GM19043 (cell line): ENCODE measurements around the gene ANKRD36C.
"Not testable (repeated sequence)": the region's sequence is repeated elsewhere in the genome, so short reads cannot be mapped to it uniquely, and the experiment has no call there.

Experiments
- ATAC-seq: cut with Tn5 transposase; IDR thresholded peaks from one replicate; pipeline ENCODE4 v1.9.1; 2021; ENCODE audit warnings: low read depth; ENCODE audit not compliant: unreplicated experiment

The ANKRD36C gene

DNA sequence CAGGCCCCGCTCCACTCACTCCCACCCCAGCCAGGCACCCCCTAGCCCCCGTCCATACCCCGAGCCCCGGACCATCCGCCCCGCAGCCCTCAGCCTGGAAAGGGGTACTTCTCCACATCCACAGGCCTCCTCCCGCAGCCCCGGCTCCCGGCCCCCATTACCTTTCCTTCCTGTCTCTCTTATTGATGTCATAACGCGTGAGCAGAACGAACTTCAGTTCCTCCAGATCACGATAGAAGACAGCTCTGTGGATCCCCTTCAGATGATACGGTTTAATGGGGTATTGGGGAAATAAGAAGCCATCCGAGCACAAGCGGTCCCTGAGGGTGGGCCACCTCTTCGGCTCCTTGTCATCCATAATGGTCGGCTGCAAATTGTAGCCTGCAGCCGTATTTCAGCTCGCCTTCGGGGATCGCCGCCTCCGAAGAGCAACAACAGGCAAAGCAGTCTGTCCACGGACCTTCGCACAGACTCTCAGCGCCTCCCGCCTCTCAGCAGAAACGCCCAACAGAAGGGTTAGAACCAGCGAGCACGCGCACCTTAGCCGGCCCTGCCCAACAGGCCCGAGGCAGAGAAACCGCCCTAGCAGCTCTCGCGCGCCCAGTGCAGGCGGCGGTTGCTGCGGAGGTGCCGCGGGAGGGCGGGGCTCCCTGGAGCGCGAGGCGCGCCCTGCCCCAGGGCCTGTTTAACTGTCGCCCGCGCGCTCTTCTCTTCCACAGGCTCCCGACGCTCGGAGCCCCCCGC lies at the start of gene ANKRD36C:
ANKRD36C (minus strand) TSS at position 474 of the 744 bp plus-strand sequence; CDS start at position 358, 116 bp downstream.
- ATAC-seq = peak; percentile 91

DNA sequence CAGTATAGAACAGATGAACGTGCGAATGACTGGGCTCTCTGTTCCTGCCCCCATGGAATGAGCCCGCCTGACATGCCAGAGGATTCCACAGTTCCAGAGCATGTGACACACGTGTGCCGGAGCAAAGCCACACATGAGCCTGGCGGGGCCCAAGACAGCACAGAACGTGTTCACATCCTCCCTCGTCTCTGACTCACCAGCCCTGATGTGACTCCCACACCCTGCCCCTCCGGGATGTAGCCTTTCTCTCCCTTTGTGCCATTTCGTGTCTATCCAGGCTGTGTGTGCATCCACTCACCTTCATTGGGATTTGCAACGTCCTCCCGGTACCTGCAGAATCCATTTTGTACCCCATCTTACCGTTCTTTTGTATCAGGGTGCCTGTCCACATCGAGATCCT lies 43.9 kb upstream of the ANKRD36C start:
- not testable (repeated sequence) for ATAC-seq

DNA sequence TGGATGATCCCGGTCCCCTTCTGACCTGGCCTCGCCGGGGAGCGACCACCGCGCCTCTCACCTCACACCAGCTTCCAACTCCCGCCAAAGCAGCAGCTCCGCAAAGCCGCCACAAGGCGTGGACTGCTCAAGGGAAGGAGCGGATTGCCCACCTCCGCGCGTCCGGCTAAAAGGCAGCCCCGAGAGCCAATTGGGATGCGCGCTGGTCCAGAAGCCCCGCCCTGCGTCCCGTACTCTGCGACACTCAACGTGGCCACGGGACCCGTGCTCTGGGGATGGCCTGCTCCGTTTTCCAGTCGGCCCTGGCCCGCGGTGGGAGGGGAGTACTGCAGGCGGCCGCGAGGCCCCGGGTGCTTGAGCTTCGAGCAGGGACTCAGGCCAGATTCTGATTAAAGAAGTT lies 43.2 kb upstream of the ANKRD36C start, which contains the start of gene GPAT2:
GPAT2 (minus strand) TSS at position 125 of the 400 bp plus-strand sequence. CDS start 2,557 bp downstream, outside the sequence.
- ATAC-seq = not testable (repeated sequence)

DNA sequence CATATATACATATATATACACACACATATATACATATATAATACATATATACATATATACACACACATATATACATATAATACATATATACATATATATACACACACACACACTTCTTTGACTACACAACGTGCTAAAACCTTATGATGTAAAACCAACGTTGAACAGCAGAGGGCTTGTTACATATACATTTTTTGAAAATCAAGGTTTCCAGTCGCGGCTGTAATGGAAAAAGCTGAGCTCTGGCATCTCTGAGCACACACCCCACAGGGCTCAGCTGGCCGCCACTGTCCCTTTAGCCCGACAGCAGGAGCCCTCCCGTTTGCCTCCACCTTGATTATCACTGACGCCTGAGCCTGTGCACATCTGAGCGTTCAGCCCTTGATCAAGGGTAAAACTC lies 42.4 kb upstream of the ANKRD36C start:
- ATAC-seq = not testable (repeated sequence)

DNA sequence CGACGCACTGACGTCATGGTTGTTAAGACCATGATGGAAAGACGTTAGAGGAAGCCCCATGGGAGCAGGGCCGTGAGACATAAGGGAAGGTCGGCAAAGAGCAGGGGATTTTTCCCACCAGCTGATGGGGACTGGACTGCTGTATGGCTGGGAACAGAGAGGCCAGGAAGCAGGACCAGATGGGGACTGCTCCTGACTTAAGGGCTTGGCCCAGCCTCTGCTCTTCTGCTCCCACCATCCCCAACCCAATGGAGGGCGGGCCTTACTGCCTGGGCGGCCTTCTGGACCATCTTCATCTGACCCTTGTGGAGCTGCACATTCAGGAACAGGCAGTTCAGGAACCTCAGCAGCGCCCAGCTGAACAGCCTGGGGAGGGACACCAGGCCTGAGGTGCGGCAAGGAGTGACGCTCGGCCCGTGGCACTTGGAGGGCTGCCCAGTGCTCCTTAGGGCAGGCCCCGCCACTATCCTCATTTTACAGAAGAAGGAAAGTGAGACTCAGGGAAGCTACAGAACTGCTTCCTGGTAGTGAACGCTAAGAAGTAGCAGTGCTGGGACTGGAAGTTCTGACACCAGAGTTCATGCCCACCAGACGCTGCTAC lies 36.2 kb upstream of the ANKRD36C start:
- not testable (repeated sequence) for ATAC-seq

DNA sequence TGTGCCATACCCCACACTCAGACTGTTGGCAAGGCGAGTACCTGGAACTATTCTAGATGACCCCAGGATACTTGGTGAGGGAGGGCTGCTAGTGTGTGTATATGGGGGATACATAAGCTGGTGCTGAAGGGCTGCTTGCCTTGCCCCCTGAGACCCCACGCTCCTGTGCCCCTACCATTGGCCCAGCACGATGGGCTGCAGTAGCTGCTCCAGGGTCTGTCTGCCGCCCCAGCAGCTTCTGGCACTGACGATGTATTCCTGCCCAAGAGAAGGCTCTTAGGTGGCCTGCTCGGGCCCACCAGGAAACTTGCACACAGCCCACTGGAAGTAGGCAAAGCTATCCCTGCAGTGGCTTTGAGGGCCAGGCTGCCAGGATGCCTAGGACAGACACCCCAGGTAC lies 34.1 kb upstream of the ANKRD36C start:
- not testable (repeated sequence) for ATAC-seq

DNA sequence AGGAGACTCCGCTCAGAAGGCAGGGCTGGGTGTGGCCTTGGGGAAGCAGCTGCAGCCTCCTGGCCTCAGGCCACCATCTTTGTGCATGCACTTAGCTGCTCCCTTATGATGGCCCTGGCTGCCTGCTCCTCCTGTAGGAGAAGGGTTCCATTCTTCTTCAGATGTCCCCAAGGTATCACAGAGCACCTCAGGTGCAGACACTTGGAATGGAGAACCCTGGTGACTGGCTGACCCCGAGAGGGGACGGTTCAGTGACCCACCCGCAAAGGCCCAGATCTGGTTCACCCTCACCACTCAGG lies 33.5 kb upstream of the ANKRD36C start:
- no peak for ATAC-seq

DNA sequence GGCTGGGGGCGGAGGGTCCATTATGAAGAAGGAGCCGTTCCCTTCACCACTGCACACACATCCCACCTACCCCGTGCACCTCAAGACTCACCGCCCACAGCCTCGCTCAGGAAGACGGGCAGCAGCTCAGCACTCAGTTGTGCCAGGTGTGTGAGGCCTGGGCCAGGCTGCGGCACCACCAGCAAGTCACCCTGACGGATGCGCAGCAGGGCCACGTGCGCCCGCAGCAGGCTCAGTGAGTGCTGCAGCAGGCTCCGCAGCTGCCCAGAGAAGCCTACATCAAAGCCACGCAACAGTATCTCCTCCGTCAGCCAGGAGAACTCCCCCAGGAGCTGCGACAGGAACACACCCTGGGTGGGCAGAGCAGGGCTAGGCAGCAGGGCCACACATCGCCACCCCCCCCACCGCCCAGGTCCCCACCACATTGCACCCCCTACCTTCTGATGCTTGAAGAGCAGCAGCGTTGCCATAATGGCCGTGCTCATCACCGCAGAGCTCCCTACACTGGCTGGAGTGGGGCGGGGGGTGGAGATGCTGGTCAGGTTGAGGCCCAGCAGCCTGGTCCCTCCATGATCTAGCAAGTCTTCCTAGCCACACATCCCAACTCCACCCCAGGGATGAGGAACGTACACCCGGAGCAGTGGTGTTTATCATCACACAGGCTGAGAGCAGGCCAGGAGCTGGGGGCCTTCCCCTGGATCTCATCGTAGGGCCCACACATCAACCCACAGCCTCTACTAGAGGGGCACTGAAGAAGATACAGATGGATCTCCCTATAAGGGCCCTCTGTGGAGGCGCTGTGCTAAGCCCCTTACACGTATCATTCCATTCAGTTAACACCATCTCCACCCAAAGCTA lies 32.9 kb upstream of the ANKRD36C start:
- no peak for ATAC-seq

DNA sequence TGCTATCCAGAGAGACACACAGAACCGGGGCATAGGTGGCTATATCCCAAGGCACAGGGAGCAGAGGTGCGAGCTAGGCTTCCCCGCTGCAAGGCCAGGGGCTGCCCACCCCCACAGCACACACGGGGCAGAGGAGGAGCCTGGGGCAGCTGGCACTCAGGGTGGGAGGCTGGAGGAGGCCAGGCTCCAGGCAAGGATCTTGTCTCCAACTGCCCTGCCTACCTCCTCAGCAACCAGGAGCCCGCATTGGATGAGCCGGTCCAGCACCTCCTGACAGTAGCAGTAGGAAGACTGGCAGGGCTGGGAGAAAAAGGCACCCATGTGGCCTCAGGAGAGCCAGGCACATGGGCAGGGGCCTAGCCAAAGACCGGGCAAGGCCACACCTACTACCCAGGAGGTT lies 32.1 kb upstream of the ANKRD36C start:
- ATAC-seq = not testable (repeated sequence)

DNA sequence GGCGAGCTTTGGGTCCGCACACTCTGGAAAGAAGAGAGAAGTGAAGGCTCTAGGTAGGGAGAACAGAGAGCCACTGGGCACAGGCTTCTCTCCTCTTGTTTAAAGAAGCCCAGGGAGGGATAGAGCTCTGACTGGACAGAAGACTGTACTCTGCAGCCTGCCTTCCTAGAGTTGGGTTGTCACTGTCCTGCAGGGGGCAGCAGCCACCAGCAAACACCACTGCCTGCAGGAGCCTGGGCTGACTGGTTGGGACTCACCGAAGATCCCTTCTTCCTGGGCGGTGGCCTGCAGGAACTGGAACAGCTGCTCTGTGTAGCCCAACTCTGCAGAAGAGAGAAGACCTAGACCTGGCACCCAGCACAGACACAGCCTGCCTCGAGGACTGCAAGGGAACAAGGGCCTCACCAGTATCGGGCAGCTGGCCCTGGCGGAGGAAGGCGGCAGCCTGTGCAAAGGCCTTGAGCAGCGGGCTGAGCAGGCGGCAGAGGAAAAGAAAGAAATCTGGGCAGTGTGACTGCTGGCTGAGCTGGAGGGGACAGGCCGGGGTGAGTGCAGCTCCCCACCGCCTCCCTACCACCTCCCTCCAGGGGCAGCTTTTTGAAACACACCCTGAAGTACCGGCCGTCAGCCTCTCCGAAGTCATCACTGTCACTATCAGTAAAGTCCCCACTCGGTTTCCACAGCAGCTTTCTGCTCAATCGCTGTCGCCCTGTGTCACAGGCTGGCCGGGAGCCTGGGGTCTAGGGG lies 31.2 kb upstream of the ANKRD36C start:
- ATAC-seq = not testable (repeated sequence)

DNA sequence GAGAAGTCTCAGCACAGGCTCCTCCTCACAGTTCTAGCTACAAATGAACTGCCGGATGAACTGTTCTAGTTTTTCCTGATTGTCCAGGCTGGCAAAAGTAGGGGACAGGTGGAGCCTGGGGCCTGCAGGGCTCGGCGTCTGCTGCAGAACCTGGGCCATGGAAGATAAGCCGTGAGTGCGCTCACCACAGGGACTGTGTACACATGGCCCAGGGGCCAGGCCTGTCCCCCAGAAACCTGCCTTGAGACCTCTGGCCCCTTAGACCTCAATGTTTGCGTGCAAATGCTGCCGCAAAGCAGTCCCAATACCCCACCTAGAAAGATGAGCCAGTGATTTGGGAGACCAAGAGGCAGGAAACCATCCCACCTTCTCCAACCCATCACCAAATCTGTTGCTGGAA lies 30.5 kb upstream of the ANKRD36C start:
- ATAC-seq = not testable (repeated sequence)

DNA sequence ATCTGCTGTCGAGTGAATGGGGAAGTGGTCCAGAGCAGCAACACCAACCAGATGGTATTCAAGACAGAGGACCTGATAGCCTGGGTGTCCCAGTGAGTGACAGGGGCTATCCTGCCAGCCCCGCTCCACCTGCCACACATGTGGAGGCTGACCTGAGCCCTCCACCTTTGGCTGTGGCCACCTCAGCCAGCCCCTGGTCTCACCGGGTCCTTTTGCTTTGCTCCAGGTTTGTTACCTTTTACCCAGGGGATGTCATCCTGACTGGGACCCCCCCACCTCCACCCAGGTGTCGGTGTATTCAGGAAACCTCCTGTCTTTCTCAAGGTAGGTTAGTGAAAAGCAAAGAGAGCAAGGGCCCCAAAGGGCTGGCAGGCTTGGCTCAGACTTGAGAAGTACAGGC lies 29.5 kb upstream of the ANKRD36C start:
- not testable (repeated sequence) for ATAC-seq

DNA sequence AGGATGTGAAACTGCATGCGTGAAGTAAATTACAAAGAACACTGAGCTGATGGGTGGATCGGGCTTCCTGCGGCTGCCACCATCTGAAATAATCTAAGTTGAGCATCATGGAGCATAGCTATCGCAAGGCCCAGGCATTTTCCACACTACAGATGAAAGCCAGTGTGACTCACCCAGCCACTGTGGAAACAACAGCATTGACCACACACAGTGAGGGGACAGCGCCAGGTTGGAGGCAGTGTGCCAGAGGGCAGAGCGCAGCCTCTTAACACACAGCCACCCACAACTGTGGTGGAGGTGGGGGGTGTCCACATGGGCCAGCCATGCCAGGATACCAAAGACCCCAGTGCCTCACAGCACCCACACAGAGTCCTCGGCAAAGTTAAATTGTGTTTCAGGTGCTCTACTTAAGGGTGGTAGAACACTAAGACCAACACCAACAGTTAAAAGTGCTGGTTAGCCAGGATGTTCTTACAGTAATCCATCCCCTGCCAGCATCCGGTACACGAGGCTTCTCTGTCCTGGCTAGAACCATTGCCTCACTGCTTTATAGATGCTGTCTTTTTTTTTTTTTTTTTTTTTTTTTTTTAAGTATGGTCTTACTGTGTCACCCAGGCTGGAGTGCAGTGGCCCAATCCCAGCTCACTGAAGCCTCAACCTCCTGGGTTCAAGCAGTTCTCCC lies 28.4 kb upstream of the ANKRD36C start:
- not testable (repeated sequence) for ATAC-seq

DNA sequence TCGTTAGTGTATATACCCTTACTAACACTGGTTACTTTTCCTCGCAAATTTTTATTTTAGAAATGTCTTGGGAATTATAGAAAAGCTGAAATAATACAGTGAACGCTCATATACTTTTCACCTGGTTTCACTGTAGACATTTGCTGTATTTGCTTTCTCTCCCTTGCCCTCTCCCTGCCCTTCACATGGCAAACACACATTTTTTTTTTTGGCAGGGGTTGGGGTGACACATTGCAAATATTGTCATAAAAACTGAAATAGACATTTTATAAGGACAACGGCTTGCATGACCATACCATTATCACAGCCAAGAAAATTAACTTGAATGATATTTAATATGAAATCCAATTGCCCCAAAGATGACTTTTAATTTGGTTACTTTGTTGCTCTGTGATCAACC lies 24.7 kb upstream of the ANKRD36C start:
- ATAC-seq = not testable (repeated sequence)

DNA sequence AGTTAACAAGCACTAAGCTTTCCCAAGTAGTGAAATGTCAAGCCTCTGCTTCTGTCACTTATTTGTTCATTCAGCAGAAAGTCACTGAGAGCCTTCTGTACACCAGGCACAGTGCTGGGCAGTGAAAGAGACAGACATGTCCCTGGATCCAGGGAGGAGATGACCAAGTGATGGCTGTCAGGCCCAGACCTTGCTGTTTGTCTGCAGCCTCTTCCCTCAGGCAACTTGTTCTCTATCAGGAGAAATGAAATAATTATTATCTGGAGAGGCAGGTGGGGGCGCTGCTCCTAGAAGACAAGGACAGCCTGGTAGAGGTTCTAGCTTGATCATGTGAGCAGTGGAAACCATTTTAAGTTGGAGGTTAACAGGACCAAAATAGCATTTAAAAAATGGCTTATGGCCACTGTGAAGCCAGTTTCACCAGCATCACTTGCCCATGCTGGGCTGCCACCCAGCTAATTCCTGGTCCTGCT lies 21.2 kb upstream of the ANKRD36C start:
- not testable (repeated sequence) for ATAC-seq

DNA sequence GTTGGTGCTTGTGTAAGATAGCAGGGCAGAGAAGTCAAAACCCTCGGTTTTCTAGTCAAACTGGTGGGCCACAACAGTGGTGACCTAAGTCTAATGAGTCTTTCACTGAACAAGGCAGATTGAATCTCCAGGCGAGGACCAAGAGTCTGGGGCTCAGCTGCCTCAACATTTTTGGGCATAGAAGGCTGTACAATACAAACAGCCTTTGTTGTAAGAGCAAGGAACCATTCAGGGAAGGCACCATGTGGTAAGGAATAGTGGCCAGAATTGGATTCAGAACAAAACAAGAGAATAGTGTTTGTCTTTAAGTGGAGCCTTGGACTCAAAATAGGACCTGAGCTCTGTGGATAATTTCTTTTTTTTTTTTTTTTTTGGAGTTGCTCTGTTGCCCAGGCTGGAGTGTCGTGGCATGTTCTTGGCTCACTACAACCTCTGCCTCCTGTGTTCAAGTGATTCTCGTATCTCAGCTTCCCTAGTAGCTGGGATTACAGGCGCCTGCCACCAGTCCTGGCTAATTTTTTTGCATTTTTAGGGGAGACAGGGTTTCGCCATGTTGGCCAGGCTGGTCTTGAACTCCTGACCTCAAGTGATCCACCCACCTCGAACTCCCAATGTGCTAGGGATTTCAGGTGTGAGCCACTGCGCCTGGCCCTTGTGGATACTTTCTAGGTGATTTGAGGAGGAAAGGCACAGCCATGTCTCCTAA lies 20.6 kb upstream of the ANKRD36C start:
- not testable (repeated sequence) for ATAC-seq

DNA sequence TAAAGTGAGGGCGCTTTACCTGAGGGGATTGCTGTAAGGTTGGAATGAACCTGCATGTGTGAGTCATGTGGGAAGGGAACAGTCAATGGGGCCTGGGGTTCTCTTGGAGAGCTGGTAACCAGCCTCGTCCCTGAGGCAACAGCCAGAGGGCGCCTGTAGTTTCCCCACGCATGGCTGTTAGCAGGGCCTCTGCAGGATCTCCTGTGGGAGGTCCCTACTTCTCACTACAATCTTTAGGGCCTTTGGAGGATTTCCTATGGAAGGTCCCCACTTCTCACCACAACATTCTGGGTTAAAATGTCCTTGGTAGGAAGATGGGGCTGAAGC lies 19.5 kb upstream of the ANKRD36C start:
- not testable (repeated sequence) for ATAC-seq

DNA sequence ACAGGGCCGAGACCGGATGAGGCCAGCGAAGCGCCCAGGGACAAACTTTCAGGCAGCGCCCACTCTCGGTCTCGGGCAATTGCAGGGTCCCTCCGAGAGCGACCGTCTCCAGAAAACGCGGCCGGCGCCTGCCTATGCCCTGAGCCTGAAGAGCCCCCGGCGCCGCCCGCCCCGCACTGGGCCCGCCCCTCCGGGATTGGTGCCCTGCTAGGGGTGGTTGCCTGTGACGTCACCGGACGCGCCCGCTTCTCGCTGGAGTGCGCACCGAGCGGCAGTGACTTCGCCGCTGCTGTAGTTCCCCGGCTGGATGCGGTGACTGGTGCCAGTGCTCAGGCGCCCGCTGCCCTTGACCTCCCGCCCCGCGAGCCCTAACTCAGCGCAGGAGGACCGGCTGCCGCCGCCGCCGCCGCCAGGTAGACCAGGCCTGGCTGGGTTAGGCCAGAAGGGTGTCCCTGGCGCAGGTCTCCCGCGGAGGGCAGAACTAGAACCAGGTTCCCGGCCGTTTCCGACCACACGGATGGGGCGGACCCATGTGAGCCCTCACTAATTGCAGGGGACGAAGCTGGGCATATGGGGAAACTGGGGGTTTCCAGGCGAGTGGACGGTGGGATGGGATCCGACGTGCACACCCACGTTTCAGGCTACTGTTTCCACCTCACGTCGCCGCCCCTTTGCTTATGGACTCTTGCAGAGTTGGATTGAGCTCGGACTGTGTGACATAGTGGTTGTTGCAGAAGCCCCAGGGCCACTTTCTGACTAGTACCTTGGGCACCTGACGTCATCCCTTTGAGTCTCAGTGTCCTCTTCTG lies 18.9 kb upstream of the ANKRD36C start:
- ATAC-seq = peak; percentile 98
